Testis (tissue), 3 donors: Measurements from ENCODE around the gene ABCC11. TPM values are rescaled to one million over a fixed set of nuclear protein-coding genes. Genes with fewer than 3 reads are reported as not detected.
"Not testable (repeated sequence)": the region's sequence is repeated elsewhere in the genome, so short reads cannot be mapped to it uniquely, and the experiment has no call there.

ENCODE experiments used
- DNase-seq: peaks from one replicate; pipeline ENCODE4 v3.0.0-alpha.2; 2019
- H3K27ac ChIP-seq, 2 donors: fragments of 200-600 bp; sonication (generic); one replicate each; pipeline ENCODE4 v1.5.1; 2019
- H3K27me3 ChIP-seq: fragments of 200-600 bp; sonication (generic); one replicate; pipeline ENCODE4 v1.5.1; 2019
- H3K36me3 ChIP-seq: fragments of 200-600 bp; sonication (generic); one replicate; pipeline ENCODE4 v1.5.1; 2017; ENCODE audit warnings: low read depth; ENCODE audit errors: missing control alignments
- H3K4me1 ChIP-seq: fragments of 200-600 bp; sonication (generic); one replicate; pipeline ENCODE4 v1.5.1; 2019
- H3K4me3 ChIP-seq, 2 donors: fragments of 200-600 bp; sonication (generic); one replicate each; pipeline ENCODE4 v1.5.1; 2017 to 2019
- H3K9me3 ChIP-seq: fragments of 200-600 bp; sonication (generic); one replicate; pipeline ENCODE4 v1.5.1; 2017
- CTCF ChIP-seq, 3 experiments: fragments of 450-650 bp in 2 of 3; fragments of 200-600 bp in 1 of 3; sonication (generic) in 1 of 3; IDR thresholded peaks; one replicate each; pipeline ENCODE4 v1.5.1; 2016 to 2019; ENCODE audit warnings: antibody characterized with exemption in 3 of 3, mild to moderate bottlenecking in 2 of 3, moderate library complexity in 1 of 3
- POLR2A ChIP-seq: fragments of 450-650 bp; IDR thresholded peaks from one replicate; pipeline ENCODE4 v1.6.1; 2017; ENCODE audit warnings: antibody characterized with exemption, mild to moderate bottlenecking, moderate library complexity
- WGBS, 2 donors: methylation state at CpG; one replicate each; pipeline ENCODE4 v1.1.5; 2018; 5-methylcytosine and 5-hydroxymethylcytosine counted together
- intact Hi-C: fragments of 100-400 bp; cut with DNase I; formaldehyde crosslinking; loops from one replicate; pipeline ENCODE4 v1.15.1; 2023; ENCODE audit warnings: low total_unique reads
- polyA plus RNA-seq: library from polyadenylated mRNA; stranded (reverse); fragments of 350-450 nt; fragmentation: Illumina TruSeq; extraction: RNeasy Lipid Tissue Mini Kit (QIAGEN cat#74804); gene quantifications from one replicate; pipeline ENCODE4 v1.2.3, GENCODE V29; 2014; ENCODE audit warnings: low read depth, low replicate concordance; ENCODE audit not compliant: insufficient read depth
- total RNA-seq, 2 donors: library from RNA; depleted of rRNA; stranded (reverse); fragments of >200 nt; gene quantifications; one replicate each; pipeline ENCODE4 v1.2.3, GENCODE V29; 2016

Gene ABCC11
- total and polyA plus RNA-seq, 3 donors from 2014 or later: 6.8 to 24.1 (median 7.5) TPM

DNA sequence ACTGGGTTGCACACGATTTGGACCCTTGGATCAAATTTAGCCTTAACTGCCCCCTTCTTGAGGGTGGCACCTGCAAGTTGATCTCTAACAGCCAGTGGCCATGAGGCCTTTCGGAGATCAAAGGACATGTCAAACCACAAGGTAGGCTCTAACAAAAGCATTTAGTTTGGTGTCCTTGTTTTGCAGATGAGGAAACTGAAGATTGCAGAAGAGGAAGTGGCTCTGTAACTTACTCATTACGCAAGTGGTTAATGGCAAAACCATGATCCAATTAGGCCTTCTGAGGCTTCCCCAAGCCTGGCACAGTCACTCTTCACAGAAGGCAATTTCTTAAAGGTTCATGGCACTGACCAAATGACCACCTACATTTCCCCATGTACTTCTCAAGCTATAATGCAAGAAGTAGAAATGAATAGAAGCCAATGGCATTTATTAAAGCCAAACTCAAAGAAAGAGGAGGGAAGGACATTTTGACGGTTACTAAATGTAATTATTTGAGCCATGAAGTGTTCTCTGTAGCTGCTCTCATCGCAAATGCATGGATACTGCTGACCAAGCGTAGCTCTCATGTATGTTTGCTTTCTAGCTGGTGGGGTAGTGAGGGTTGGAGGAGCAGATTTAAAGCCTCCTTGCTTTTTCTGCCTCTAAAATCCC is 58.8 kb downstream of the ABCC11 start:
- no peaks in the 10 kb centered on the region for H3K4me1 ChIP-seq
- H3K36me3 ChIP-seq: no peaks in the 10 kb centered on the region
- intact Hi-C loops: no loop called here
- TF ChIP-seq POLR2A (no peak), CTCF (IDR thresholded peaks at IDR 0.05) (no peak)
- no peak overlapping the region for H3K4me3 ChIP-seq
- H3K9me3 ChIP-seq: no peaks in the 10 kb centered on the region
- no peak for DNase-seq
- H3K27ac ChIP-seq: no peak overlapping the region
- WGBS, 2 donors: 88 to 91% methylated on average over 6 of the region's 6 CpGs
- H3K27me3 ChIP-seq: no peaks in the 10 kb centered on the region

GRCh38 chr16:48187779-48188178 is 59.6 kb downstream of the ABCC11 start:
- no peak overlapping the region for H3K4me3 ChIP-seq
- TF ChIP-seq CTCF (IDR thresholded peaks at IDR 0.05) (no peak), POLR2A (no peak)
- H3K4me1 ChIP-seq: no peaks in the 10 kb centered on the region
- WGBS, 2 donors: 81 to 89% methylated on average over 4 of the region's 4 CpGs
- no peaks in the 10 kb centered on the region for H3K27me3 ChIP-seq
- H3K9me3 ChIP-seq: no peaks in the 10 kb centered on the region
- H3K27ac ChIP-seq: no peak overlapping the region
- intact Hi-C loops: no loop called here
- no peaks in the 10 kb centered on the region for H3K36me3 ChIP-seq
- DNase-seq: no peak

DNA sequence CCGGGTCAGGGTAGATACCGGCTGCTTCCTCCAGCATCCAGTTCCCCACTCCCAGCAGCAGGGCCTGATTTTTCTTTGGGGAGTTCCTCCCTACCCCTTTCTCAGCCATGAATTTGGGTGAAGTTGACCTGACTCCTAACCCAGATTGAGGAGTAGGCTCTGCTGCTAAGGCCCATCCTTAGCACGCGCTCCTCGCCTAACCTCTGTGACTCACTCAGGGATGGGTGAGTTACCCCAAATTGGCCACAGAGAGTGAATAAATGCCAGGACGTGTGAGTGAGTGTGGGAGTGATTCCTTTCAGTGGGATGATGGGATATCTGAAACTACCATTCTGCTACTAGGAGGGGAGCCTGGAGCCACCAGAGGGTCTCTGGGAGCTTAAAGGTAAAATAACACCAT is 62.7 kb downstream of the ABCC11 start:
- no peak for DNase-seq
- H3K4me1 ChIP-seq: no peaks in the 10 kb centered on the region
- no peak for TF ChIP-seq POLR2A
- TF ChIP-seq CTCF (IDR thresholded peaks at IDR 0.05): no peak

GRCh38 chr16:48182979-48183537 is 64.3 kb downstream of the ABCC11 start:
- H3K4me1 ChIP-seq: no peaks in the 10 kb centered on the region
- intact Hi-C loops: no loop called here
- no peaks in the 10 kb centered on the region for H3K27me3 ChIP-seq
- TF ChIP-seq POLR2A (no peak), CTCF (IDR thresholded peaks at IDR 0.05) (no peak)
- no peaks in the 10 kb centered on the region for H3K36me3 ChIP-seq
- no peak overlapping the region for H3K4me3 ChIP-seq
- no peak for DNase-seq
- H3K9me3 ChIP-seq: no peaks in the 10 kb centered on the region
- 91 to 92% methylated on average over 8 of the region's 8 CpGs for WGBS, 2 donors
- no peak overlapping the region for H3K27ac ChIP-seq

More for the DNA sequence above, 62.7 kb downstream of the ABCC11 start:
- Histone ChIP-seq H3K4me3 (no peak overlapping the region), H3K36me3 (no peaks in the 10 kb centered on the region), H3K27ac (no peak overlapping the region), H3K9me3 (no peaks in the 10 kb centered on the region), H3K27me3 (no peaks in the 10 kb centered on the region)
- 85 to 89% methylated on average over 6 of the region's 6 CpGs for whole genome bisulfite sequencing, 2 donors
- intact Hi-C loops: no loop called here

- H3K4me1 ChIP-seq, DNase-seq, H3K9me3 ChIP-seq, H3K36me3 ChIP-seq, H3K27me3 ChIP-seq, H3K4me3 ChIP-seq, intact Hi-C loops, H3K27ac ChIP-seq: not testable (repeated sequence)
- WGBS, 2 donors: 79 to 80% methylated on average over 14 of the region's 14 CpGs
These were observed 65.4 kb downstream of the ABCC11 start for GRCh38 chr16:48181746-48182520.
